HuH-7 (cell line): ENCODE measurements around the gene CHSY1.
"Not testable (repeated sequence)": the region's sequence is repeated elsewhere in the genome, so short reads cannot be mapped to it uniquely, and the experiment has no call there.

Experiments used
- DNase-seq: peaks from one replicate; pipeline ENCODE4 v3.0.0; 2011; ENCODE audit warnings: low spot score

Gene CHSY1

DNA sequence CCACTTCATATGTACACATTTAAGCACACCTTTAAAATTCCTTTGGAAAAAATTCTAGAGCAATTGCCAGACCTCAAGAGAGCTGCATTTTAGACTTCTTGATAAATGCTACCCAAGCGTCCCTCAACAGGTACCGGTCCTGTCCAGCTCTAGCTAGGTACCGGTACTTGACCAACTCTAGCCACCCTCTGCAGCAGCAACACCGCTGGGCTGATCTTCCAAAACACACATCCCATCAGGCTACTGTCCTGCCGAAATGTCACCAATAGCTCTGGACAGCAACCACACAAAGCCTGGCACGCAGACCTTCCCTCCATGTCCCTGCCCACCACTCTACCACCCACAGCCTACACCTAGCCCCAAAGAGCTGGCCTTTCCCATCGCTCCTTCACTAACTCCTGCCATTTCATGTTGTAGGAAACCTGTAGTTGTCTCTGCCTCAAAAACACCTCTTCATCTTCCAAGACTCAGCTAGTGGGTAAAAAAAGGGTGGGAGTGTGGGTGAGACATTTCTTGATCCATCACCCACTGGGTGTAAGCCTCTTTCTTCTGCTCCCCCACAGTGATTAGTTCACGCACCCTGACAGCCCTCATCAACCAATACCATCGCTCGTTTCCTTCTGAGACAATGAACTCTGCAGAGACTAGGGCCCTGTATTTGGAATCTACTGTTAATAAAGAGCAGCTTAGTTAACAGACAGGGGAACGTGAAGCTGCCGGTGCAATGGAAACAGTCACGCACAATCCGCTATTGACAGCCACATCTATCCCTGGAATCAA, 6.8 kb downstream of the CHSY1 start:
- DNase-seq: no peak

- DNase-seq: no peak
Measured at GRCh38 chr15:101244036-101244781, 7.6 kb downstream of the CHSY1 start.

DNA sequence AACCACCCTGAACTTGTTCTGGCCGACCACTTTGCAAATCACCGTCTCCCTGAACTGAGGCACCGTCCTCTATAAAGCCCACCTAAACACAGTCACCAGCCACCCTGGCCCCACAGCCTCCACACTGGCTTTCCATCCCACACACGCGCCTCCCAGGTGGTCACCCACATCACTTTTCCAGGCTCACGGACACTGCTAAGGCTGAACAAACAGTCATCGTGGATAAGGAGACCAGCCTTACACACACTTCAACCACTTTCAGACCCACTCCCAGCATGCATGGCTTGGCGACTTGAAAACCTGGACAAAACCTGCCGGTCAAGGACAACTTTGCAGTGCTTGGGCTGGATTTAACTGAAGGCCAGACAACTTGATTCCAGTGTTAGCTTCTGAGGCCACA, 8.4 kb downstream of the CHSY1 start:
- DNase-seq: no peak

GRCh38 chr15:101242999-101243336, 8.9 kb downstream of the CHSY1 start:
- DNase-seq: no peak

GRCh38 chr15:101242160-101242998, 9.5 kb downstream of the CHSY1 start:
- DNase-seq: no peak

GRCh38 chr15:101240358-101240757, 11.5 kb downstream of the CHSY1 start:
- DNase-seq: no peak

DNA sequence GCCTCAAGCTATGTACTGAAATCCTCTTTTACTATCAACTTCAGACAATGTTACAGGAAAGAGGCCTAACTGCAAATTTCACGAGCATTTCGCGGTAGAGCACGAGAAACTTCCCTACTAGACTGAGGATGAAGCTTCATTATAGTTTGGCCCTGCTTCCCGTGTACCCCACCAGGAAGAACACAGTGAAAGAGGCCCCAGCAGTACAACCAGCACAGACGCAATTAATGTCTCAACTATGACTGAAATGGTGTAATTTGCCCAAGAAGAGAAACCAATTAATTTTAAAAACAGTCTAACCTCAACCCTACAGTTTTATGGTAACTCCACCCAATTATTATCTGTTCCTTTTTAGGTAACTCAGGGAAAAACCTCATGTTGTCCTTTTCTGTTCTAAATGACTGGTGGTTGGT, 12.1 kb downstream of the CHSY1 start:
- no peak for DNase-seq

GRCh38 chr15:101237251-101237650, 14.6 kb downstream of the CHSY1 start:
- no peak for DNase-seq

- DNase-seq: no peak
Measured at GRCh38 chr15:101233651-101234280, 18.1 kb downstream of the CHSY1 start.

- no peak for DNase-seq
Measured at GRCh38 chr15:101232677-101233076, 19.2 kb downstream of the CHSY1 start.

DNA sequence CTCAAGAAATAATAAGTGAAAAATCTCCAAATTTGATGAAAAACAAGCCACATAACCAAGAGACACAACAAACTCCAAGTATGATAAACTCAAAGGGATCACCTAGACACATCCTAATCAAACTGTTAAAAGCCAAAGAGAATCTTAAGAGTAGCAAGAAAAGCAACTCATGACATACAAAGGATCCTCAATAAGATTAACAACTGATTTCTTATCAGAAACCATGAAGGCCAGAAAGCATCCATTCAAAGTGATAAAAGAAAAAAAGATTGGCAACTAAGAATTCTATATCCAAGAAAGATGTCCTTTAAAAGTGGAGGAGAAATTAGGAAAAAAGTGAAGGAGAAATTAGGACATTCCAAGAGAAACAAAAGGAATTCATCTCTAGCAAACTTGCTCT, 23.5 kb downstream of the CHSY1 start:
- DNase-seq: no peak

GRCh38 chr15:101225658-101226057, 26.2 kb downstream of the CHSY1 start:
- no peak for DNase-seq

DNA sequence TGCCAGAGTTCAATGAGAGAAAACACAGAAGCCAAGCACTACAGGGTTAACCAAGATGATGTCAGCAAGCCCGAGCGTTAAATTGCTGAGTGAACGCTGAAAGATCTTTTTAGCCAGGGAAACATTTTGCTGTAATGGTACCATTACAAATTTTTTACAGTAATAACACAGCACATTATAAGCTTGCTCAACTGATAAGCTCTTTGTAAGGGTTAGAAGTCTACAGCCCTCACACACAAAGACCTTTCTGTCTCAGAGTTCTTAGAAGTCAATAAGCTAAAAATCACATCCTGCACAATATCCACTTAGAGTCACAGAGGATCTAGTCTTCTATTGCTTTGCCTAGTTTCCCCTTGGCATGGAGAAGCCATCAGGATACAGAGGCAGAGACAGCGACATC, 29.9 kb downstream of the CHSY1 start:
- no peak for DNase-seq

GRCh38 chr15:101220060-101220459, 31.8 kb downstream of the CHSY1 start:
- no peak for DNase-seq

GRCh38 chr15:101219441-101219840, 32.4 kb downstream of the CHSY1 start:
- no peak for DNase-seq

- DNase-seq: no peak
Measured at GRCh38 chr15:101217446-101217845, 34.4 kb downstream of the CHSY1 start.

DNA sequence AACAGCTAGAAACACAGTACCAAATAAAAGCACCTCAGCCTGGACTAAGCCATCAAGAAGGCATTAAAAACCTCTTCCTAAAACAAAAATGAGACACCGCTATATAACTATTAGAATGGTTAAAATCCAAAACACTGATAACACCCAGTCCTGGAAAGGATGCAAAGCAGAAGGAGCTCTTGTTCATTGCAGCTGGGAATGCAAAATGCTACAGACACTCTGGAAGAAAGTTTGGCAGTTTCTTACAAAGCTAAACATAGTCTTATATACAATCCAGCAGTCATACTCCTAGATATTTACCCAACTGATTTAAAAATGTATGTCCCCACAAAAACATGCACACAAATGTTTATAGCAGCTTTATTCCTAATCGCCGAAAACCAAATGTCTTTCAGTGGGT, 35.7 kb downstream of the CHSY1 start:
- no peak for DNase-seq

DNA sequence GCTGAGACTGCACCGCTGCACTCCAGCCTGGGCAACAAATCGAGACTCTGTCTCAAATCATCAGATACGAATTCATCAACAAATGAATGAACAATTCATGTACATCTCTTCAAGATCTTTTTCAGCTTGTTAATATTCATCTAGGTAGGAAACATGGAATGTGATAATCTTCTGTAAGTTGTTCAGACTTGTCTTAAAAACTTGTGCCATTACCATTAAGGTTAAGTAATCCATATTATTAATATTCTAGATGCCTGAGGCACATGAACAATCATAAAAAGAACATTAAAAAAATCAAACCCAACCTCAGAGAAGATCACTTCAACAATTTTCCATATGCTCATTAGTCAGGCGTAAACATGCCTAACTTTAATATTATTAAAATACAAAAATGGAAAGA, 36.2 kb downstream of the CHSY1 start:
- no peak for DNase-seq

GRCh38 chr15:101214435-101215097, 37.3 kb downstream of the CHSY1 start:
- DNase-seq: not testable (repeated sequence)

GRCh38 chr15:101213570-101213969, 38.3 kb downstream of the CHSY1 start:
- DNase-seq: no peak

DNA sequence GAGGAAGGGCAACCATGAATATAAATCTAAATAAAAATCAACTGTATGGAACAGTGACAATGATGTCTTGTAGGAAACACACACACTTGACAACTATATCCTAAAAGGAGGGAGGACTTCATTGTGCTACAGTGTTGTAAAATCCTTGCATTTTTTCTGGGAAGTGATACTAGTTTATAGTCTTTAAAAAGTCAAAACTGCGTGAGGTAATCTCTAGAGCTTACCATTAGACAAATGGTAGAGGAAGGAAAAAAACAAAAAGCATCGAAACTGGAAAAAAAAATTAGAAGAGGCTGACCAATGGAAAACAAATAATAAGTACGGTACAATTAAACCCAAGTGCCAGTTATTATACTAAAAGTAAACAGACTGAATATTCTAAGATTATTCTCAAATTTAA, 38.7 kb downstream of the CHSY1 start:
- no peak for DNase-seq

DNA sequence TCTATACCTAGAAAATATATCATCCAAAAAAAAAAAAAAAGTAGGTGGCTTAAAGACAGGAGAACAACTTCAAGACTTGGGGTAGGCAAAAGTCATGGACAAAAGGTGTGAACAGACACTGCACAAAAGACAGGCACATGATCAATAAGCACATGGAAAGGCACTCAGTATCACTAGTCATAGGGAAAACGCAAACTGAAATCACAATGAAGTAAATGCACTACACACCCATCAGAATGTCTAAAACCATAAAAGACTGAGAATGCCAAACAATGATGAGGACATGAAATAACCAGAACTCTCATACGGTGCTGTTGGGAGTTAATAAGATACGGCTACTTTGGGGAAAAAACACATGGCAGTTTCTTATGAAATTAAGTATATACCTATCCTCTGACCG, 40.0 kb downstream of the CHSY1 start:
- DNase-seq: no peak
